ENCODE measurements around the gene ZNF438. TPM values are rescaled to one million over a fixed set of nuclear protein-coding genes. Genes with fewer than 3 reads are reported as not detected.

ZNF438 gene
- total RNA-seq, 4 donors from 2014 or later: 2.9 to 9.3 (median 5.9) TPM

DNA sequence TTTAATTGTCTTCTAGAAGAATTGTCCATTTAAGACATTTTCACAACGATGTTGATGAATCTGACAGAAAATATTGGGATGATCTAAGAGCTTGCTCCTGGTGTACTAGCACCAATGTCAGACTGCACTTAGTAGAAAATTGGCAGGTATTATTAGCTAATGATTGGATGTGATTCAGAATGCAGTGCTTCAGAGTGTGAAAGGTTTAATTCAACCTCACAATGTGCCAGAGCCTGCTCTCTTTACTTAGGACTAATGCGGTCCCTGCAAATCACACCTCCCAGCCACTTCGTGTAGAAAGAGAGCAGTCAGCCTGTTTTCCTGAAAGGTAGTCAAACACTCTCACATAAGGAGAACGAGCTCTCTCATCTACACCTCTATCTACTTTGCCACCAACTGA is 197.5 kb downstream of the ZNF438 start:
- no peak overlapping the region for H3K27ac ChIP-seq
- intact Hi-C loops (cut with DNase I): no loop called here

DNA sequence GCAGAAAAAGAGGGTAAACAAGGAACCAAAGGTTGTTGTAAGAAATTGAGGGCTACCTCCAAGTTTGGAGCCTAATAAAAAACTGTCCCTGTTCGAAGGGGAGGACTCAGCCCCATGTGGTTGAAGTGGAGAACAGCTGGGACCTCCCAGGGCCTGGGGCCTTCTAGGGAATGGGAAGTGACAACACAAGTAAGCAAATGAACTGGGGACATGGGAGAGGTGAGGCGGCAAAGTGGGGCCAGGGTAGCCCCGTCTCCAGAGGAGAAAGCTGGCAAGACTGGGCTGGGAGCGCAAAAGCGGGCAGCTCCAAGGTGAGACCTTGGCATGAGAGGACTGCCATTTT is 198.1 kb downstream of the ZNF438 start:
- Histone ChIP-seq H3K4me1 (peaks cover 0 to 8% (median 0%) of the 10 kb centered on the region in 3 donors), H3K27me3 (no peaks in the 10 kb centered on the region), H3K9me3 (no peaks in the 10 kb centered on the region), H3K36me3 (no peaks in the 10 kb centered on the region), H3K4me3 (no peak overlapping the region), H3K27ac (no peak overlapping the region)
- WGBS, 2 donors: 57 to 86% methylated on average over 1 to 5 of the region's 5 CpGs
- no peak for DNase-seq
- intact Hi-C loops (cut with DNase I): no loop called here
- TF ChIP-seq CTCF (IDR thresholded peaks at IDR 0.05) (no peak), POLR2A (IDR thresholded peaks at IDR 0.05) (no peak)

More for the DNA sequence above, 197.5 kb downstream of the ZNF438 start:
- Histone ChIP-seq H3K4me3 (no peak overlapping the region), H3K9me3 (no peaks in the 10 kb centered on the region), H3K4me1 (peaks cover 0 to 8% (median 0%) of the 10 kb centered on the region in 3 donors), H3K36me3 (no peaks in the 10 kb centered on the region), H3K27me3 (no peaks in the 10 kb centered on the region)
- TF ChIP-seq POLR2A (IDR thresholded peaks at IDR 0.05): no peak
- TF ChIP-seq CTCF (IDR thresholded peaks at IDR 0.05): no peak
- 71 to 84% methylated on average over 4 of the region's 4 CpGs for WGBS, 2 donors
- DNase-seq: no peak

DNA sequence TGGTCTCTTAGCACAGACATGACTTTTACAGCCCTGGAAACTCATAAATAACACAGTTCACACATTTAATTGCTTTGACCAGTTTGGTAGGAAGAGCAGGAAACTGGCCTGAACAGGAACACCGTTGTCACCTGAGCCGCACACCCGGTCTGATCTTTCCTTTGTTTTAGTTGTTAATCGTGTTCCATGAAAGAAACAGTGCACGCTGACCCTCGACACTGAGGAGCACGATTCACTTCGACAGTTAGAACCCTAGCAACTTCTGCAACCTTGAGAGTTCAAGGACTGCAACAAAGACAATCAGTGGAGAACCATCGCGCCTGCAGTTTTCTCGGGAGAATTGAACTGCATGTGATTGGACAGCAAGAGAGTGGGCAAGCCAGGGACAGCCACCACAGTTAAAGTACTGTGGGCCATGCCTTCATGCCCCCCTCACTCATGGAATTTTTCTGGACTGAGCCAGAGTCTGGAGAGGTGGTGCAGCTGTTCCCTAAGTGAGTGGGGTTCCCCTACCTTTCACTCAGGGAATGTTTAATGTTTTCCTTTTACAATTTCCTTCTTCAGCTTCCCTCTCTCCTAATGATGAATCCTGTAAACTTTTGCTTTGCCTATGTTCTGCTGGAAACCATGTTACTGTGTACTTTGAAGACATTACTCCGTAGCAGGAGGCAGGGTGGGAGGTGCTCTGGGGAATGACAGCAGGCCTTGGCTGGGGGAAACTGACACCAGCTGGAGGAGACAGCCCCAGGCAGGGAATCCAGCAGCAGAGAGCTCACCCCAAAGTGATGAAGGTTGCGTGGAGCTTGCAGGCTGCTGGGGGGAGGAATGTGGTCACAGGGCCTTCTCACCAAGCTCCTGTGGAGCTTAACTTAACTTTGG is 198.7 kb downstream of the ZNF438 start:
- no peaks in the 10 kb centered on the region for H3K36me3 ChIP-seq
- no peak overlapping the region for H3K4me3 ChIP-seq
- H3K27ac ChIP-seq: peak overlapping the region in 1 of 4 donors; percentile 21
- no peaks in the 10 kb centered on the region for H3K27me3 ChIP-seq
- 68 to 73% methylated on average over 6 to 13 of the region's 13 CpGs for WGBS, 2 donors
- TF ChIP-seq POLR2A (IDR thresholded peaks at IDR 0.05): no peak
- no peak for TF ChIP-seq CTCF (IDR thresholded peaks at IDR 0.05)
- DNase-seq: no peak
- peaks cover 0 to 13% (median 0%) of the 10 kb centered on the region in 3 donors for H3K4me1 ChIP-seq
- intact Hi-C loops (cut with DNase I): no loop called here
- no peaks in the 10 kb centered on the region for H3K9me3 ChIP-seq

GRCh38 chr10:30832001-30832748 is 199.5 kb downstream of the ZNF438 start:
- WGBS, 2 donors: 83 to 85% methylated on average over 10 of the region's 10 CpGs
- H3K4me1 ChIP-seq: peaks cover 0 to 19% (median 0%) of the 10 kb centered on the region in 3 donors

More at GRCh38 chr10:30832001-30832748, 199.5 kb downstream of the ZNF438 start:
- Histone ChIP-seq H3K27me3 (no peaks in the 10 kb centered on the region), H3K36me3 (no peaks in the 10 kb centered on the region), H3K9me3 (no peaks in the 10 kb centered on the region), H3K27ac (no peak overlapping the region), H3K4me3 (no peak overlapping the region)
- no peak for TF ChIP-seq POLR2A (IDR thresholded peaks at IDR 0.05)
- no peak for TF ChIP-seq CTCF (IDR thresholded peaks at IDR 0.05)
- DNase-seq: no peak
- intact Hi-C loops (cut with DNase I): no loop called here
